GM19239 (cell line): ENCODE data around the gene ZNF536.

Experiments
- DNase-seq: peaks from one replicate; pipeline ENCODE4 v3.0.0; 2011; ENCODE audit warnings: low spot score; ENCODE audit not compliant: insufficient read length
- FAIRE-seq: peaks from 2 replicates; lab custom pipeline; 2011; peaks lifted over from hg19 to GRCh38; lab: Jason Lieb, UNC

The ZNF536 gene

GRCh38 chr19:30371960-30372824 lies at the start of gene ZNF536:
ZNF536 (plus strand) TSS chr19:30372384; CDS start chr19:30443563, 71,179 bp downstream.
- no peak for FAIRE-seq
- DNase-seq, result no peak

- DNase-seq (no peak), FAIRE-seq (no peak)
Observed at GRCh38 chr19:30322641-30323320, 49.4 kb upstream of the ZNF536 start.

GRCh38 chr19:30323904-30324303 lies 48.3 kb upstream of the ZNF536 start:
- DNase-seq (no peak), FAIRE-seq (no peak)

GRCh38 chr19:30324982-30325381 lies 47.2 kb upstream of the ZNF536 start:
- DNase-seq, result no peak
- FAIRE-seq, result no peak

- DNase-seq (no peak), FAIRE-seq (no peak)
Observed at GRCh38 chr19:30325676-30326392, 46.4 kb upstream of the ZNF536 start.

- FAIRE-seq (no peak), DNase-seq (no peak)
Observed at GRCh38 chr19:30326393-30326710, 45.8 kb upstream of the ZNF536 start.

- DNase-seq (no peak), FAIRE-seq (no peak)
Observed at GRCh38 chr19:30327331-30327730, 44.9 kb upstream of the ZNF536 start.

GRCh38 chr19:30328096-30328495 lies 44.1 kb upstream of the ZNF536 start:
- FAIRE-seq, result no peak
- no peak for DNase-seq

GRCh38 chr19:30330266-30330665 lies 41.9 kb upstream of the ZNF536 start:
- FAIRE-seq (no peak), DNase-seq (no peak)

GRCh38 chr19:30332445-30333234 lies 39.5 kb upstream of the ZNF536 start:
- DNase-seq, result no peak
- no peak for FAIRE-seq

- FAIRE-seq (no peak), DNase-seq (no peak)
Observed at GRCh38 chr19:30333291-30334065, 38.7 kb upstream of the ZNF536 start.

- no peak for DNase-seq
- no peak for FAIRE-seq
Observed at GRCh38 chr19:30334841-30335240, 37.3 kb upstream of the ZNF536 start.

- no peak for DNase-seq
- no peak for FAIRE-seq
Observed at GRCh38 chr19:30335306-30335886, 36.8 kb upstream of the ZNF536 start.

- DNase-seq, result no peak
- FAIRE-seq, result no peak
Observed at GRCh38 chr19:30336290-30336689, 35.9 kb upstream of the ZNF536 start.

GRCh38 chr19:30338041-30338456 lies 34.1 kb upstream of the ZNF536 start:
- no peak for DNase-seq
- FAIRE-seq, result no peak

- FAIRE-seq, result no peak
Observed at GRCh38 chr19:30338878-30339623, 33.1 kb upstream of the ZNF536 start.

GRCh38 chr19:30339624-30340525 lies 32.3 kb upstream of the ZNF536 start:
- DNase-seq, result no peak
- no peak for FAIRE-seq

More at GRCh38 chr19:30338878-30339623, 33.1 kb upstream of the ZNF536 start:
- no peak for DNase-seq
